K562 (cell line): ENCODE results near the gene SLC2A8. TPM values are rescaled to one million over a fixed set of nuclear protein-coding genes. Genes with fewer than 3 reads are reported as not detected.

Source experiments
- BRD4 ChIP-seq: fragments of 200-600 bp; sonication (generic); IDR thresholded peaks from 2 replicates; pipeline ENCODE4 v1.6.1; 2017; ENCODE audit warnings: inconsistent platforms
- BRF2 ChIP-seq: IDR thresholded peaks from 3 replicates; pipeline ENCODE4 v1.6.1; 2011; ENCODE audit warnings: borderline replicate concordance, mild to moderate bottlenecking; ENCODE audit not compliant: insufficient read length, insufficient read depth
- CBX5 ChIP-seq: IDR thresholded peaks from 2 replicates; pipeline ENCODE4 v1.6.1; 2014; ENCODE audit warnings: low read depth, borderline replicate concordance
- ETV5 ChIP-seq: sonication (generic); formaldehyde crosslinking; IDR thresholded peaks from 2 replicates; pipeline ENCODE4 v1.4.0; 2020; ENCODE audit warnings: low read depth, mild to moderate bottlenecking, missing genetic modification reagents
- GATAD2B ChIP-seq: fragments of 450-650 bp; IDR thresholded peaks from 2 replicates; pipeline ENCODE4 v1.6.1; 2017; ENCODE audit warnings: mild to moderate bottlenecking, borderline replicate concordance
- GTF2E2 ChIP-seq: fragments of 200-800 bp; sonication (Bioruptor generic); IDR thresholded peaks from 2 replicates; pipeline ENCODE4 v1.6.1; 2016; ENCODE audit warnings: missing genetic modification characterization, missing compliant biosample characterization
- HMGN3 ChIP-seq: IDR thresholded peaks from 2 replicates; pipeline ENCODE4 v1.6.1; 2011; ENCODE audit warnings: borderline replicate concordance, low read depth, mild to moderate bottlenecking, mixed read lengths, low read length; ENCODE audit not compliant: insufficient read length; ENCODE audit errors: extremely low read depth
- MAZ ChIP-seq, 2 experiments: fragments of 450-650 bp in 1 of 2; sonication (generic) in 1 of 2; formaldehyde crosslinking; IDR thresholded peaks in 1 of 2; conservative IDR thresholded peaks in 1 of 2; 2 replicates each; pipeline versions ENCODE4 v1.4.0 to v1.5.0; 2020; ENCODE audit warnings: mild to moderate bottlenecking in 1 of 2, missing genetic modification reagents in 1 of 2
- NONO ChIP-seq, 2 experiments: fragments of 200-400 bp in 1 of 2; fragments of 450-650 bp in 1 of 2; formaldehyde crosslinking in 1 of 2; IDR thresholded peaks; 2 replicates each; pipeline ENCODE4 v1.6.1; 2017; ENCODE audit warnings: low read depth in 2 of 2, mild to moderate bottlenecking in 2 of 2, moderate library complexity in 2 of 2, low read length in 1 of 2
- PTRF ChIP-seq: fragments of 450-650 bp; IDR thresholded peaks from 2 replicates; pipeline ENCODE4 v1.6.1; 2016; ENCODE audit warnings: mild to moderate bottlenecking, missing genetic modification characterization, missing compliant biosample characterization
- REST ChIP-seq, 2 experiments: fragments of 450-650 bp; formaldehyde crosslinking in 1 of 2; IDR thresholded peaks; 2 replicates each; pipeline versions ENCODE4 v1.4.0 to v1.6.1; 2014 to 2020; ENCODE audit warnings: mild to moderate bottlenecking in 2 of 2, borderline replicate concordance in 1 of 2, low read depth in 1 of 2
- TEAD4 ChIP-seq, 2 experiments: sonication (generic) in 1 of 2; formaldehyde crosslinking in 1 of 2; IDR thresholded peaks; 2 replicates each; pipeline versions ENCODE4 v1.6.1 to v1.8.0; 2012 to 2022; ENCODE audit warnings: borderline replicate concordance in 1 of 2, inconsistent platforms in 1 of 2, low read length in 1 of 2, mild to moderate bottlenecking in 1 of 2, missing genetic modification reagents in 1 of 2
- USF2 ChIP-seq: sonication (generic); formaldehyde crosslinking; IDR thresholded peaks from 2 replicates; pipeline ENCODE4 v1.5.0; 2020; ENCODE audit warnings: missing genetic modification reagents
- ZBED1 ChIP-seq: IDR thresholded peaks from 2 replicates; pipeline ENCODE4 v1.6.1; 2014
- ZFX ChIP-seq: sonication (generic); formaldehyde crosslinking; IDR thresholded peaks from 2 replicates; pipeline ENCODE4 v1.8.0; 2022; ENCODE audit warnings: mild to moderate bottlenecking, missing genetic modification reagents, moderate library complexity
- ZKSCAN3 ChIP-seq: fragments of 250-450 bp; sonication (Bioruptor Pico); IDR thresholded peaks from 2 replicates; pipeline ENCODE4 v1.4.0; 2020
- ZNF354B ChIP-seq: fragments of 250-450 bp; sonication (Bioruptor Pico); IDR thresholded peaks from 2 replicates; pipeline ENCODE4 v1.4.0; 2020
- polyA plus RNA-seq, 8 experiments: library from polyadenylated mRNA; depleted of rRNA in 4 of 8; stranded (reverse) in 5 of 8; unstranded in 3 of 8; fragments of >200 nt; fragmentation: Nextera tagmentation in 2 of 8; fragmentation: Illumina TruSeq in 1 of 8; extraction: Ambion mirVana in 2 of 8; extraction: Trizol in 1 of 8; gene quantifications; 2 replicates each; pipeline versions ENCODE4 v1.2.1 to v1.2.3, GENCODE V29; 2011 to 2014; ENCODE audit warnings: inconsistent platforms in 1 of 8, missing spikeins in 1 of 8
- total RNA-seq, 7 experiments: library from RNA; depleted of rRNA in 6 of 7; stranded (reverse); fragments of >200 nt in 6 of 7; fragmentation: Illumina TruSeq in 2 of 7; extraction: Trizol in 2 of 7; gene quantifications; 2 replicates each; pipeline versions ENCODE4 v1.2.1 to v1.2.3, GENCODE V29; 2011 to 2021; ENCODE audit warnings: low replicate concordance in 1 of 7

Gene SLC2A8
- total and polyA plus RNA-seq, 9 of the 15 experiments (the other 6 are each of a cell fraction or from before 2014, with no cell fraction given): 0.13 to 12.9 (median 5.2) TPM

- TF ChIP-seq ETV5: peak; percentile 94
- no peak for TF ChIP-seq USF2 (CRISPR knock-in tag)
- no peak for TF ChIP-seq ZKSCAN3 (CRISPR knock-in tag)
- TF ChIP-seq CBX5: no peak
- peak; percentile 80; the same call in 1 of the 2 replicates for TF ChIP-seq ZBED1
- TF ChIP-seq MAZ (CRISPR knock-in tag; conservative IDR thresholded peaks at IDR 0.05 in 1 of 2, IDR thresholded peaks at IDR 0.05 in 1 of 2): peak; percentile 62 to 69
- peak; percentile 87 for TF ChIP-seq BRD4
- peak; percentile 73 to 94; a peak in 3 of 4 replicates for TF ChIP-seq NONO (IDR thresholded peaks at IDR 0.05; ENCODE audit: low read depth in 2 of 2, low read length in 1 of 2)
- no peak for TF ChIP-seq BRF2
- peak; percentile 52 for TF ChIP-seq TEAD4 (IDR thresholded peaks at IDR 0.05; ENCODE audit: low read length)
- no peak for TF ChIP-seq TEAD4 (CRISPR knock-in tag; IDR thresholded peaks at IDR 0.05; ENCODE audit: borderline replicate concordance)
- TF ChIP-seq ZNF354B (CRISPR knock-in tag): no peak
- peak; percentile 94 for TF ChIP-seq ZFX (CRISPR knock-in tag)
- no peak for TF ChIP-seq REST (IDR thresholded peaks at IDR 0.05; ENCODE audit: borderline replicate concordance)
- TF ChIP-seq REST (CRISPR knock-in tag; IDR thresholded peaks at IDR 0.05; ENCODE audit: low read depth): peak; percentile 57
- peak; percentile 76 for TF ChIP-seq GATAD2B
- TF ChIP-seq PTRF (tag): no peak
- peak; percentile 64 for TF ChIP-seq HMGN3
- TF ChIP-seq GTF2E2 (tag): peak; percentile 96
Observed at GRCh38 chr9:127450830-127451607, 54.0 kb downstream of the SLC2A8 start, which contains the start of the genes LRSAM1 and RPL12 (continued).
